GM18517 (cell line): ENCODE results near the gene NUDT2.

ENCODE experiments used
- ATAC-seq: cut with Tn5 transposase; IDR thresholded peaks from one replicate; pipeline ENCODE4 v1.9.1; 2021; ENCODE audit warnings: mild to moderate bottlenecking, moderate library complexity; ENCODE audit not compliant: unreplicated experiment

NUDT2 gene

DNA sequence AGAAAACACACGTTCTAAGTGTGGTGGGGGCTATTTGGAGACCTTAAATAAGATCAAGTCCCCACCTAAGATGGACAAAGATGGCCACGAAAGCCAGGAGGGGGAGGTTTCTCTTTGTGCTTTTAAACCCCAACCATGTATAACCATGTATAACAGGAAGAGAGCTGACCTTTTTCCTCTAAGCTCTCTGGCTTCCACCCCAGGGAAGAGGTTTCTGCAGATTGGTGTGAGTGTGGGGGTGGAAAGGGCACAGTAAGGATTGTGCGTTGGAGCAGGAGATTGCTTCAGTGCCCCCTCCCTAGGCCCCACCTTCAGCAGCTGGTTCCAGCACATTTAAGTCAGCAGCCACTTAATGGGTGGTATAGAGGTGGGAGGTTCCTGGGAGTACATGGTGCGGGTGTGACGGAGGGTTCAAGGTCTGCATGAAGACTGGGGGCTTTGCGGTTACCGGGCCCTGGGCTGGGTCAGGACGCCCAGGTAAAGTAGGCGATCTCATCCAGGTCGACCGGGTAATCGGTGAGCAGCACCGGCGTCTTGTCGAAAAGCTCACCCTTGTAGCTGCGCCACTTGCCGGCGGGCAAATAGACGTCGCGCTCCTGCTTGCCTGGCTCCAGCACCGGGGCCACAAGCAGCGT, 41.1 kb downstream of the NUDT2 start:
- no peak for ATAC-seq

DNA sequence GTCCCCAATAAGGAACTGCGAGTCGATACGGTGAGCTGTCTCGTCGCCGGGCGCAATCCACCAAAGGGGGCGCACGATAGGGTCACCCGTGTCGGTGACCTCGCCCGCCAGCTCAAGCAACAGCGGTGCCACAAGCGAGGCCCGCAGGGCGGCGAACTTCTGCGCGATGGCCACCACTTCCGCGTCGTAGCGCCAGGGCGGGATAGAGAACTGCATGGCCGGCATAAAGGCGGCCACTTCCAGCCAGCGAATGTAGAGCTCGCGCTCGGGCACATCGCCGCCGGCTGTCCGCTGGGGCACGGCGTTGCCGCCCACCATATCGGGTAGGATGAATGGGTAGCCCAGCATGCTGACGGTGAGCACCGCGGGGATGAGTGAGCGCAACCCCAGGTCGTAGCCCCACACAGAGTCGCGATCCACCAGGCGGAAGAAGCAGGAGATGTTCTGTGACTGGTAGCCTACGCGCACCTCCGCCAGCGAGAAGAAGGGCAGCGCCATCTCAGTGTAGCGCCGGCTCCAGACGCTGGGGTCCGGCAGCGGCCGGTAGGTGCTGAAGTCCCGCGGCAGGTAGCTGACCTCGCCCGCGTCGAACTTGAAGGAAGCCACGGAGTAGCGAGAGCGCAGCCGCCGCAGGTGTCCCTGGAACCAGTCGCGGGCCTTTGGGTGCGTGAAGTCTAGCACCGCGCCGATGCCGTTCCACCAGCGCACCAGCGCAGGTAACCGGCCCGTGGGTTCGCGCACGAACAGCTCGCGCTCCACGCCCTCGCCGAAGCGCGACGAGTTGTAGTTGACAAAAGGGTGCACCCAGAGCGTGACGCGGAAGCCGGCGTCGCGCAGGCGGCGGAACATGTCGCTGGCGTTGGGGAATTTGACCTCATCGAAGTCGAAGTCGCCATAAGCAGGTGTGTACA, 41.9 kb downstream of the NUDT2 start:
- no peak for ATAC-seq

DNA sequence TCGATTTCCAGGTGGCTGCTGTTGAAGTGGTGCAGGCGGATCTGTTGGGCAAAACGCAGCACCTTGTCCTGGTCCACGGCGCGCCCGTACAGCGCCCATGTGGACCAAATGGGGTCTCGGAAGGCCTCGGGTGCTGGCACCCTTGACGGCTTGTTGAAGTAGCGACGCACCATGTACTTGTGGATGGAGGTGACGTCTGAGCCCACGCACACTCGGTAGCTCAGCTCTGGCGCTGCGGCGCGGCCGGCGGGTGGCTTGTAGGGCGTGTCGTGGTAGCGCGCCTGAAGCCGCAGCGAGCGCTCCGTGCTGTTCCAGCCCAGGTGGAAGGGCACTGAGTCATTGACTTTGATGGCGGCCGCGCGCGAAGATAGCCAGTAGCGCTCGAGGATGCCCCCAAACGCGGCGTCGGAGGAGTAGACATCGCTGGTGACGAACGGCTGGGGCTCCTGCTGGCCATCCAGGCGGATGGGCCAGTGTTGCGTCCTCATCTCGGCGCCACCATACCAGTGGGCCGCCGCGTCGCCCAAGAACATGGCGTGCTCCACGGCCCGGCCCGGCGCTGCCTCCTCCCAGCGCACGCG, 42.6 kb downstream of the NUDT2 start:
- no peak for ATAC-seq

DNA sequence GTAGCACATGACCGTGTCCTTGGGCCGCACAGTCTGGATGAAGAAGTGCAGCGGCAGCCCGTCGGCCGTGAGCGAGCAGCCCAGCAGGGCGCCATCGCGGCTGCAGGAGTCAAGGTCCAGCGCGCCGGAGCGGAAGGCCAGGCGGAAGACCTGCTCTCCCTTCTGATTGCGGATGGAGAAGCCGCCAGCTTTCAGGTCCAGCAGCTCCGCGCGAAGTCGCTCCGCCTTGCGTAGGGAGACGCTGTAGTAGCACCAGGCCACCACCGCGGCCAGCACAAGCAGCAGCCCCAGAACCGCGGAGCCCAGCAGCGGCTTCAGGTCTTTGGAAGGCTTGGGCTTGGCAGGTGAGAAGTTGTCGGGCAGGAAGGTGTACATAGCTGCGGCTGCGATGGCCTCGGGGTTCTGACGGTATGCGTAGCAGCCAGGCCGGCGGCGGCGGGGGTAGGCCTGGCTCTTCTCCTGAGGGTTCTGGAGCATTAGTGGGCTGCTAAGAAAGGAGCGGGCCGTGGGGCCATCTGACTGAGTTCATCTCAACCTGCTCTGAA, 43.2 kb downstream of the NUDT2 start:
- no peak for ATAC-seq

DNA sequence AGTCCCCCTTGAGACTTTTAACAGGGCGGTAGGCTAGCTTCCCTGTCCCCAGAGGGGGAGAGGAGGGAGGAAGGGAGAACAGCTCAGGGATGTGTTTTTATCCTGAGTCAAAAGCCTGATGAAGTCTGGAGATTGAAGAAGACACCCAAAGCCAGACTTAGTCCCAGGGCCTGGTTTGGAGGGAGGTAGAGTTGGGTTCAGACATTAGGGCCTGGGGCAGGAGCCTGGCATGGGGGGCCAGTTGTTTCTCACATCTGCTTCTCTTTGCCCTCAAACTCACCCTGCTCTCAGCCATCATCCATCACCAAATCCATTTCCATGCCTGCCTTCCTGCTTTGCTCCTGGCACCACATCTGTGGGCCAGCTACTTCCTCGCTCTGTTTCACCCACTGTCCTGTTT, 44.4 kb downstream of the NUDT2 start:
- ATAC-seq = no peak

DNA sequence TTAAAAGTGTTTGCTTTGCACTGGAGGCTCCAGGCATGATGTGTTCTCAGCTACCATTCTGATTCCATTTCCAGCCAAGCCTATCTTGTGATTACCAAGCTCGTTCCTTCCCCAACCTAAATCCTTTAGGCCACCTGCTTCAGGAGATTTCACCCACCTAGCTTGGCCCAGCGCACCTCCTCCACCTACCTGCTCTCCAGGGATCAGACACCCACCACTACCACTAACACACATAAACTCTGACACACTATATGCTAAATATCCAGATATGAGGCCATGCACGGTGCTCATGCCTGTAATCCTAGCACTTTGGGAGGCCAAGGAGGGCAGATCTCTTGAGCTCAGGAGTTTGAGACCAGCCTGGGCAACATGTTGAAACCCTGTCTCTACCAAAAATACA, 45.0 kb downstream of the NUDT2 start:
- ATAC-seq = no peak

DNA sequence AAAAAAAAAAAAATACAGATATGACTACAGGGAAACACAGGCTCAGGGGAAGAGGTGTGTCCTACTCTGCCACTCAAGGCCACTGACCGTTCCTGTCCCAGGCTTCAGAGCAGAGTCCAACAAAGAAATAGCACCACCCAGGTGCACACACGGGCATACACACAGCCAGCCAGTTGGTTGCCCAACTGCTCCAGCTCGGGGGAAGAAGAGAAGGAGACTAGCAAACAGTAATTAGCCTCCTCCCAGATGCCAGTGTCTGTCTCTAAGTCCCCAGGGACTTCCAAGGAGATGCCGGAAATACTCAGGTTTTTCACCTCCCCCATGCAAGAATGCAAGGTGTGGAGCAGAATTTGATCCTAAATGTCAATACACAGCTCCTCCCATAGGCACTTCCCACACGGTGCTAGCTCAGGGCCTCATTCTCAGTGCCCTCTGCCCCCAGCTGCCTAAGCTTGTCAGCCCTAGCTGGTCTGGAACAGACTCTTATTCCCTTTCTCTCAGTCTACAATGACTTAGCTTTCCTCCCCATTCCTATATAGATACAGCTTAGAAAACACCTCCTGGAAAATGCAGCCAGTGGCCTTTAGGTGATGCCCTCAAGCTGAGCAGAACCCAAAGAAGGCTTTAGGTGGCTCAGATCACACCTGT, 45.7 kb downstream of the NUDT2 start:
- ATAC-seq = no peak

DNA sequence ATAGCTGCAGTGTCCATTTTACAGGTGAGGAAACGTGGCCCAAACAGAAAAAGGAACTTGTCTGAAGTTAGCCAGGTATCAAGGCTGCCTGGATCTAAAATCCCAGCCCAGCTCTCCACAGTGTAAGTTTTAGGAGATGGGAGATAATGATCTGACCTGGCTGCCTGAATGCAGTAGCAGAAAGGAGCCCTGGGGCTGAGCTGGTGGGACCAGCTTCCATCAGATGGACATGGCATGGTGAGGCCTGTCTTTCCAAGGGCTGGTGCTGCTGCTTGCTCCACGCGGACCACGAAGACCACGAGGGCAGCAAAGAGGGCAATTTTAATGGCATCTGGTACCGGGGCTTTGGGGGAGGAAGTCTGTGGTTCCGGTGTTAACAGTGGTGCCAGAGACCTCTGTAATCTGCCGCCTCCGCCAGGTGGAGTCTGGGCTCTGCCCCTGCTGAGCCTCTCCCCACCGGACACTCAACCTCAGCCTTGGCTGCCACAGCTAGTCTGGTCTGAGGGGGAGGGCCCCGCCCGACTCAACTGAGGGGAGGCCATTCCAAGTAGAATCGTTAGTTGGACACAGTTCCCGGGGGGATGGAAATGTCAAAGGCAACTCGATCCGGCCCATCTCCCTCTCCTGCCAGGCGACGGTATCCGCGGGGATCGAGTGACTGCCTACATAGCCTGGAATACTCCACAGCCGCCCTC, 46.7 kb downstream of the NUDT2 start:
- ATAC-seq = peak; percentile 32

DNA sequence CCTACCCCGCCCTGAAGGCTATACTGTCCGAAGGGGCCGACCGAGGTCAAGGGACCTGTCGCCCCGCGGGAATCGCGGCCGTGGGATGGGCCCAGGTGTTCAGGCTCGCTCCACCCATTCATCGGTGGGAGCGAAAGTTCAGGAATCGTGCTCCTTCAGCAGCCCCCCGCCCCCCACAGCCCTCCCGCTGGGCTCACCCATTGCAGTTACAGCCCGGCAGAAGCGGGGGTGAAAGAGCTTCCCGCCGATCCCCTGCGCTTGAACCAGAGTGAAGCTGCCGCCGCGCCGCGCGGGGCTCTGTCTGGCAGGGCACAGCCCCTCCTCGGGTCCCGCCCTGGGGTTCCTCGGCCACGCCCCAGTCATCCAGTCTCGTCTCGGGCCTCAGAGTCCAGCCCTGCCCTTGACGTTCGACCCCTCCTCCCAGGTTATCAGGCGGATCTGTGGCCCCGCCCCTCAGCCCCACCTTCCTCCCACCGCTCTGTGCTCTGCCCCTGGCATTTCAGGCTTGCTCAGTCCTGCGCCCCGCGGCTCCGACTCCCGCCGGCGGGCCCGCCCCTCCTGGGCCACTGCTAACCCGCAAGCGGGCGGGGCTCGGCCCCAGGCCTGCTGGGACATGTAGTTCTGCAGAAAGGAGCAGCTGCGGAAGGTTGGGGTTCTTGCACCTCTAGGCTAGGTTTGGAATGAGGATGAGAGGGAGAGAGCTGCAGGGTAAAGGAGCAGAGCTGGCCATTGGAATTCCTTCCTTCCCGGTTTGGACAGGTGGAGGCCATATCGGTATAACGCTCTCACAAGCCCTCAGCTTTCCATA, 47.4 kb downstream of the NUDT2 start, which contains the start of gene MYORG:
Gene MYORG (minus strand): TSS at position 303 of the 808 bp plus-strand sequence. CDS start 3,955 bp downstream, outside the sequence.
- peak; percentile 81 for ATAC-seq

DNA sequence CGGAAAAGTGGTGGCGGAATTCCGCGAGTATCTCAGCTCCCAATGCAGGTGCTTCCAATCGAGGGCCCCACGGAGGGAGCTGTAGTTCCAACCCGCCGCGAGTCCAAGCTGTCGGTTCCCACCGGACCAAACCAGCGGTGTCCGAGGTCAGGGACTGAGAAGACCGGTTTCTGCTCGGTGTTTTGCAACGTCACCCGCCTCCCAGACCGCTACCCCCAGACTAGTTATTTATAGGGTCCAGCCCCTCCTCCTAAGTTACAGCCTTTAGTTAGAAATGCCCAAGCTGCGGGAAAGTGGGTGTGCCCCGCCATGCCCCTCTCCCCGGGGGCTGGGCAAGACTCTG, 48.0 kb downstream of the NUDT2 start:
- no peak for ATAC-seq

DNA sequence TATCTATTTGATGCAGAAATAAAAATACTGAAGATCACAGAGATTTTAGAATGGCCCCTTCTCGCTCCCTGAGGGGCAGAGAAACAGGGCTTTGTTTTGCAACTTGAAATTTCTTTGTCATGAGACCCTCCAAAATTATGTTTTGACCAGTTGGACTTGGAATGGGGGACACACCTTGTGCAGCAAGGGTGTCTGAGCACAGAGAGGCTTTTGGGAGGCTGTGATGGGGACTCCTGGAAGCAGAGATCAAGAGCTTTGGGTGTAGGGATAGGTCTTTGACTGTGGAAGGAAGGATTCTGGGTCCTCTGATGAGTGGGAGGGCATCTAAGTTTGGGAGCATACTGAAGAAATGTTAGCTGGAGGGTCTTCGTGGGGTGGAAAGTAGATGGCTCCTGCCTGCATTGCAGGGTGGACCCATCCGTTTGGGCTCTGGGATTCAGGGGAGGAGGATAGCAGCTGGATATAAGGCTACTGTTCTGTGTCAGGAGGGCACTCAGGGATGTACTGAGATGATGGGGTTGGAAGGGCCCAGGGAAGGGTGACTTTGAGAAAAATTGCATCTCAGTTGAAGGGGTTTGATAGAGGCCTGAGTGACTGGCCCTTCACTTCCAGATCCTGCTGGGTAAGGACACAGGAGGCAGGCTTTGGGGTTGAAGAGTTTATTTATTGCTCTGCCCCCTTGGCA, 49.1 kb downstream of the NUDT2 start:
- ATAC-seq = no peak

DNA sequence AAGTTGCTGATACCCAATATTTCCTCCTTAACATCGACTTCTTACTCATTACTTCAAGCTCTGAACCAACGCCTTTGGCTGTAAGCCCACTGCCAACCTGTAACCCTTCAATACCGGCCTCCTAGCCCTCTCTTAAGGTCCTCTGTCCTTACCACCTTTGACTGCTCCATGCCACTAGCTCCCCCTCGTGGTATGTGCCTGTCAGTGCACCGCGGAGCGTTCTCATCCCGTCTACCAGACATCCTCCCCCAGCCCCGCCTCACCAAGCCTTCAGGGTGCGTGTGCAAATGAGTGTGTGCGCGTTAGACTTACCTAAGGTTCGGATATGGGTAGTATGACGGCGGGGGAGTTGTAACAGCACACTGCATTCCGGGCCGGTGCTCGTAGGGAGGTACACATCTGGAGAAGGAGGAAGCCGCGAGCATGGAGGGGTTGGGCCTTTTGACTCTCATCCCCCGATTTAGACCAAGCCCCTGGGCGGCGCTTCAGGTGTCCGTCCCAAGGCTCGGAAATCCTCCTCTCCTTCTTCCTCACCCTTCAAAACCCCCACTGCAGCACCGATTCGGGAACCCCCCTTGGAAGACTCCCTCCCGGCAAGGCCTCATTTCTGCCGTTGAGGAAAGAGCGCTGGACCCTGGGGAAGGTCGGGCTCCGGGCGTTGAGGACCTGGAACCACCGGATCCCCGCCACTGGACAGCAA, 50.1 kb downstream of the NUDT2 start:
- peak; percentile 41 for ATAC-seq

DNA sequence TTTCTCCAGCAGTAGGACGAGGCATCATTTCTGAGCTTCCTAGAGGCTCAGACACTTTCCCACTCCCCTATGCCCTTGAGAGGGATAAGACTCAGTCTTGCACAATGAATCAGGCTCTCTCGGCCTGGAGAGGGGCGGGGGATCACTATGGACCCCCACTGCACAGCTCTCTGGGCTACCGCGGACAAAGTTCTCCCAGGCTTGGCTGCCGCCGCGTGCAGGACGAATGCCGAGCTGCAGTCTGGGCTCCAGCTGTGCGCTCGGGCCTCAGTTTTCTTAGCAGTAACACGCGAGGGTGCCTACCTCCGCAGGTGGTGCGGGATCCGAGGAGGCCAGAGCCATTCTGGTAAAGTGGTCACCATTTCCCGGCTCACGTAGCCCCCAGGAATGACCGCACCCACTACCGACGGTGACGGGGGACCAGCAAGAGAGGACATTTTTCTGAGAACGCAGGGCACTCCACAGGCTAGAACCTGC, 50.7 kb downstream of the NUDT2 start:
- ATAC-seq = no peak

DNA sequence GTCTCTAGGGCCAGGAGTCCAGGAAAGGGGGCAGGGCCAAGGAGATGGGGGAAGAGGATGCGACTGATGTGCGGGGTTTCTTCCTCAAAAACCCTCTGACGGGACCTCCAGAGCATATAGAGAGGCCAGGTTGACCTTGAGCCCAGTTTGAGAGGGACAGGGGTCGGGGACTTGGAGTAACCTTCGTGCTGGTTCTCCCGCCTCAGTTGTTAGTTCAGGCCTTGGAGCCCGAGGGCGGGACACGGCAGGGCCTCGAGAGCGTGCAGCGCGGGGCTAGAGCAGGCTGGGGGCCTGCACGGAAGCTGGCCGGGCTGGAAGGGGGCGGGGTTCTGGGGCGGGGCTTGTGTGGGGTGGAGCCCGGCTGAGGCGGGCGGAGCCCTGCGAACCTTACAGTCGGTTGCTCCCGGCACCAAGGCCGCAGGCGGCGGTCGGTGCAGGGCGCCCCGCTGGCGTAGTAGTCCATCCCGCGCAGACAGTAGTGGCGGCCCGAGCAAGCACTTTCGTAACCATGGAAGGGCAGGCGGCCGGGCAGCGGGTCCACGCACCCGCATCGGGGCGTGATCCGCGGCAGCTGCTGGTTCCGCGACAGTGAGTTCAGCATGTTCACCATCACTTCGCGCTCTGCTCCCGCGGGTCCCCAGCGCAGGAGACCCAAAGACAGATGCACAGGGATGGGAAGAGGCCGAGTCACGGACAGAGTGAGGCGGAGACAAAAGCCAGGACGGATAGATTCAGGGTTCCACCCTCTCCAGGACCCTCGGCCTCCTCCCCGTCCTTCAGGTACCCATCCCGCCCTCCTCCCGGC, 51.3 kb downstream of the NUDT2 start:
- ATAC-seq = no peak

DNA sequence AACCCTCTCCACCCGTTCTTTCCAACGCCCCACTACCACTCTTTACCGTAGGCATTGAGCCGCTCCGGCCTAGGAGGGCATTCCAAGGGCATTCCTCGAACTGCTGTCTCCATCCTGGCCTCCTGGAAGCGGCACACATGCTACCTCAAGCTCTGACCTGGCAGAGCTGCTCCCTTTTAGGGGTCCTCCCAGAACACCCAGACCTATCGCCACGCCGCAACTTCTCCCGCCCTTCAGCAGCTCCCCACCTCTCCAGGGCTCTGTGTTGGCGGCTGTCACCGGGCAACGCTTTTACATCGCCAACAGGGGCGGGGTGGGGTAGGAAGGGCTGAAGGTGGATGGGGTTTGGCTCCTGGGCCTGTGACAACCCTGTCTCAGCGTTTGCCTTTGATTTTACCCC, 52.0 kb downstream of the NUDT2 start:
- no peak for ATAC-seq

DNA sequence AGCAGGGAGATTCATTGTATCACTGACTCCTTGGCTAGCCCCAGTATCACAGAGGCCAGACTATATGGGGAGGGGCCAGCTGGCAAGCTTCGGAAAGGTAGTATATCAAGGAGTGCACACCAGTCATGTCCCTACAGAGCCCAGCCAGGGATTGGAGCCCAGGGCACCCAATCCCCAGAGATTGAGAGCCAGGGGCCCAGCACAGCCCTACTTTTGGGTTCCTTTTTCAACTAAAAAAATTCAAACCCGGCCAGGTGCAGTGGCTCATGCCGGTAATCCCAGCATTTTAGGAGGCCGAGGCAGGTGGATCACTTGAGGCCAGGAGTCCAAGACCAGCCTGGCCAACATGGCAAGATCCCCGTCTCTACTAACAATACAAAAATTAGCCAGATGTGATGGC, 52.7 kb downstream of the NUDT2 start:
- no peak for ATAC-seq

DNA sequence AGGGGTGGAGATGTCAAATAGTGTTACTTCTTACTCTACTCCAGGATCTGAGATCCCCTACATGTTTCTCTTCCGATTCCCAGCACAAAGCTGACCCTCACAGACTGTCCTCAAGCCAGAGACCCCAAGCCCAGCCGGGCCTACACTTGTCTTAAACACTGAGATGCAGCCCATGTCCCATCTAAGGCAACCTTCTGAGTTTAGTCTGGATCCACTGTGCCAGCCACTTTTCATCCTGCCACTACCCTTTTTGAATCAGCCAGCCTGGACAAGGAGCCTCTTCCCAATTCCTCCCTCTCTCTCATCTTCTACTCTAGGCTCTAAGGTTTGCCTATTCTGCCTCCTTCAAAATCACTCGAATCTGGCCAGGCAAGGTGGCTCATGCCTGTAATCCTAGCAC, 53.5 kb downstream of the NUDT2 start:
- no peak for ATAC-seq

DNA sequence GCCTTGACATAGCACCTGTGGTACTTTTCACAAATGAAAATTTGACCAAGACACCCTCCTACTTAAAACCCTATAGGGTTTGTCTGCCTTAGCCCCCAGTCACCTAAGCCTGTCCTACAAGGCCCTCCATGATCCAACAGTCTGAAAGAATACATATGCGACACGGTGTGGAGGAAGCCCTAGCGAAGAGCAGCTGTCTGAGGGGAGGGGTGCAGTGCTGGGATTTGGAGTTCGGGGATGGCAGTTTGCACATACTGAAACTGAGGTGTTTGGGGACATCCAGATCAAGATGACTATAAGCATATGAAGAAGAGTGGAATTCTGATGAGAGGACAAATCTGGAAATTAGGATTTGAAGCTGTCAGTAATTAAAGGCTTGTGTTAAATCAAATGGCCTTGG, 54.5 kb downstream of the NUDT2 start:
- ATAC-seq = no peak
